ENCODE results near the gene C8G. TPM values are rescaled to one million over a fixed set of nuclear protein-coding genes. Genes with fewer than 3 reads are reported as not detected.

The C8G gene
- total RNA-seq, 1 experiment from 2014 or later, result 0.85 TPM

- TF ChIP-seq AR (CRISPR knock-in tag; IDR thresholded peaks at IDR 0.05) (no peak), OVOL2 (CRISPR knock-in tag; IDR thresholded peaks at IDR 0.05; ENCODE audit: borderline replicate concordance) (no peak), FOXP1 (CRISPR knock-in tag; IDR thresholded peaks at IDR 0.05; ENCODE audit: borderline replicate concordance) (no peak), ZNF416 (CRISPR knock-in tag; IDR thresholded peaks at IDR 0.05) (no peak), MYBL2 (CRISPR knock-in tag; IDR thresholded peaks at IDR 0.05) (no peak), PRRX2 (CRISPR knock-in tag; IDR thresholded peaks at IDR 0.05) (no peak), IRF1 (CRISPR knock-in tag; IDR thresholded peaks at IDR 0.05) (no peak)
Observed at GRCh38 chr9:136910901-136911245, 34.2 kb upstream of the C8G start (continued).

- DNase-seq (ENCODE audit: low spot score) (no peak), ATAC-seq (no peak)
- H3K36me3 Mint-ChIP-seq, result peaks cover 53% of the 10 kb centered on the region
- no peak overlapping the region for H3K4me3 Mint-ChIP-seq
- no peak overlapping the region for H3K27ac Mint-ChIP-seq
- H3K27me3 Mint-ChIP-seq (ENCODE audit: low read depth), result no peaks in the 10 kb centered on the region
- H3K4me1 Mint-ChIP-seq, result no peaks in the 10 kb centered on the region
- ChIA-PET POLR2A (interaction anchor here (0.5 kb wide), 1 partner anchor 347 kb away, joined by 3 read pairs; no protein-coding TSS in a partner anchor), CTCF (interaction anchor here (0.7 kb wide), 1 partner anchor 86 kb away, joined by 4 read pairs; no protein-coding TSS in a partner anchor)
- no peaks in the 10 kb centered on the region for H3K9me3 Mint-ChIP-seq
- TF ChIP-seq E2F5 (CRISPR knock-in tag; IDR thresholded peaks at IDR 0.05) (no peak), PREB (CRISPR knock-in tag; IDR thresholded peaks at IDR 0.05; ENCODE audit: borderline replicate concordance) (no peak), ZNF317 (CRISPR knock-in tag; IDR thresholded peaks at IDR 0.05; ENCODE audit: borderline replicate concordance, low read depth) (no peak), ERG (CRISPR knock-in tag; IDR thresholded peaks at IDR 0.05) (no peak), IRF2 (CRISPR knock-in tag; IDR thresholded peaks at IDR 0.05; ENCODE audit: borderline replicate concordance, low read depth) (no peak), HMGXB4 (CRISPR knock-in tag; IDR thresholded peaks at IDR 0.05) (no peak), TEAD1 (CRISPR knock-in tag; IDR thresholded peaks at IDR 0.05) (no peak), JUN (CRISPR knock-in tag; IDR thresholded peaks at IDR 0.05) (no peak), TP53 (CRISPR knock-in tag; IDR thresholded peaks at IDR 0.05) (no peak), ELF4 (CRISPR knock-in tag; IDR thresholded peaks at IDR 0.05; ENCODE audit: low read depth) (no peak), SP1 (CRISPR knock-in tag; conservative IDR thresholded peaks at IDR 0.05) (no peak), CDX4 (CRISPR knock-in tag; IDR thresholded peaks at IDR 0.05; ENCODE audit: borderline replicate concordance) (no peak), ZNF121 (CRISPR knock-in tag; IDR thresholded peaks at IDR 0.05) (no peak), ZNF671 (CRISPR knock-in tag; IDR thresholded peaks at IDR 0.05) (no peak), NR1H2 (CRISPR knock-in tag; IDR thresholded peaks at IDR 0.05) (no peak), USF1 (CRISPR knock-in tag; IDR thresholded peaks at IDR 0.05) (no peak), TCF7 (CRISPR knock-in tag; IDR thresholded peaks at IDR 0.05; ENCODE audit: low read depth) (no peak)
Observed at GRCh38 chr9:136913701-136914438, 31.2 kb upstream of the C8G start.

Data from WTC11 (cell line).